Activated T-helper 17 cell treated with anti-CD3 and anti-CD28 coated beads, Interleukin-2, amount 50 U/mL, for 72 hours (primary cell): ENCODE results near the gene CDKN2A. TPM values are rescaled to one million over a fixed set of nuclear protein-coding genes. Genes with fewer than 3 reads are reported as not detected.

ENCODE experiments used
- ATAC-seq: fragments of 150-1000 bp; cut with Tn5 transposase; replicated peaks from 2 replicates; pipeline ENCODE4 v1.10.0; 2021; ENCODE audit warnings: mild to moderate bottlenecking, moderate library complexity
- H3K27ac Mint-ChIP-seq: one replicate; pipeline ENCODE4 v1.8.0; 2022; ENCODE audit warnings: mixed read lengths
- H3K27me3 Mint-ChIP-seq: one replicate; pipeline ENCODE4 v1.8.0; 2022; ENCODE audit warnings: mixed read lengths
- H3K36me3 Mint-ChIP-seq: one replicate; pipeline ENCODE4 v1.8.0; 2022; ENCODE audit warnings: low read depth, mild to moderate bottlenecking, mixed read lengths
- H3K4me1 Mint-ChIP-seq: one replicate; pipeline ENCODE4 v1.8.0; 2022; ENCODE audit warnings: mixed read lengths
- H3K4me3 Mint-ChIP-seq: one replicate; pipeline ENCODE4 v1.8.0; 2022; ENCODE audit warnings: mild to moderate bottlenecking, mixed read lengths
- H3K9me3 Mint-ChIP-seq: one replicate; pipeline ENCODE4 v1.8.0; 2022; ENCODE audit warnings: mixed read lengths
- total RNA-seq, 2 donors: library from RNA; stranded (reverse); gene quantifications; one replicate each; pipeline ENCODE4 v1.2.3, GENCODE V29; 2022

The CDKN2A gene
- total RNA-seq, 2 donors from 2014 or later: 4.7 to 6.4 TPM

DNA sequence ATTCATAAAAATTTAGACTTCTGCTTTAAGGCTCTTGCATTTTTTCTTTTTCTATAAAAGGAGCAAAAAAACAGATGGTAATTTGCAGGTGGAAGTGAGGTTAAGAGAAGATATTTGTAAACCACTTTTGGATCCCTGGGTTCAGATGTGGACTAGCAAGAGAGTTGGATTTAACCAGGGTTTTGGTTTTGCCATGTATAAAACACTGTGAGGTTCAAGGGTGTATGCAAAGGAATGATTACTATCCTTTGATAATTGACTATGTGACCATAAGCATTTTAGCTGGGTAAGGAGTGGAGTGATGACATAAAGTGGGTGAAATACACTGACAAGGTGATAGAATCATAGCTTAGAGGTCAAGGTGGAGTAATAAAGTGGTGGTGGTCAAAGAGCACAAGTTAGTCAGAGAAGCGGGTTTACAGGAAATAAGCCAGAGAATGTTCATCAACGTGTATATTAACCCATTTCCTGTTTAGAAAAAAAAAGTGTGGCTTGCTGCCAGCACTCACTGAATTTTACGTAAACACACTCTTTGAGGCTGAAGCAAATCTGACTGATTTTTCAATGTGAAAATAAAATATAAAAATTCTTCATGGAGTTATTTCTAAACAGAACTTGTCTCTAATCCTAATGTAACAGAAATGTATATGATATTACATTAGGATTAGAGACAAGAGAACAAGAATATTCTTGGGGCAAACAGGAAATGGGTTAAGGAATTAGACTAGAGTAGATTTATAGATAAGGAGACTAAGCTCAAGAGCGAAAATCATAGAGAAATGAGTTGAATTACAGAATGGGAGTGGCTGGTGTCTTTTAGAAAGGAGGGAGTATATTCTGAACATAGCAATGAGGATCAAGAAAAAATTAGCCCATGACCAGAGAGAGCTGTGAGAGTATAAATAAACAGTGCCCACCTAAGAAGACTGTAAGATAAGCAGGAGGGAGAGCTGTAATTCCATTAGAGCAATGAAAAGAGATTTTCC is 74.5 kb downstream of the CDKN2A start:
- Mint-ChIP-seq H3K27ac (peak overlapping the region; percentile 55), H3K4me1 (peaks cover 11% of the 10 kb centered on the region), H3K27me3 (no peaks in the 10 kb centered on the region), H3K4me3 (peak overlapping the region; percentile 40), H3K9me3 (peaks cover 18% of the 10 kb centered on the region), H3K36me3 (no peaks in the 10 kb centered on the region)
- ATAC-seq: peak; percentile 98

Other genes with a start within 250 kb of the CDKN2A start
- 10 to 100 TPM; 41.2 to 62.0 TPM for gene MTAP, start 191.8 kb downstream of the CDKN2A start, total RNA-seq
- gene CDKN2B-AS1, start 399 bp upstream of the CDKN2A start, total RNA-seq: under 1 TPM; 0.64 to 0.93 TPM
- under 1 TPM; 0.19 to 0.76 TPM for gene CDKN2B, start 14.9 kb upstream of the CDKN2A start, total RNA-seq